ENCODE data around the gene PRR23E. TPM values are rescaled to one million over a fixed set of nuclear protein-coding genes. Genes with fewer than 3 reads are reported as not detected.

PRR23E gene
- total RNA-seq, 3 donors from 2014 or later, result not detected

DNA sequence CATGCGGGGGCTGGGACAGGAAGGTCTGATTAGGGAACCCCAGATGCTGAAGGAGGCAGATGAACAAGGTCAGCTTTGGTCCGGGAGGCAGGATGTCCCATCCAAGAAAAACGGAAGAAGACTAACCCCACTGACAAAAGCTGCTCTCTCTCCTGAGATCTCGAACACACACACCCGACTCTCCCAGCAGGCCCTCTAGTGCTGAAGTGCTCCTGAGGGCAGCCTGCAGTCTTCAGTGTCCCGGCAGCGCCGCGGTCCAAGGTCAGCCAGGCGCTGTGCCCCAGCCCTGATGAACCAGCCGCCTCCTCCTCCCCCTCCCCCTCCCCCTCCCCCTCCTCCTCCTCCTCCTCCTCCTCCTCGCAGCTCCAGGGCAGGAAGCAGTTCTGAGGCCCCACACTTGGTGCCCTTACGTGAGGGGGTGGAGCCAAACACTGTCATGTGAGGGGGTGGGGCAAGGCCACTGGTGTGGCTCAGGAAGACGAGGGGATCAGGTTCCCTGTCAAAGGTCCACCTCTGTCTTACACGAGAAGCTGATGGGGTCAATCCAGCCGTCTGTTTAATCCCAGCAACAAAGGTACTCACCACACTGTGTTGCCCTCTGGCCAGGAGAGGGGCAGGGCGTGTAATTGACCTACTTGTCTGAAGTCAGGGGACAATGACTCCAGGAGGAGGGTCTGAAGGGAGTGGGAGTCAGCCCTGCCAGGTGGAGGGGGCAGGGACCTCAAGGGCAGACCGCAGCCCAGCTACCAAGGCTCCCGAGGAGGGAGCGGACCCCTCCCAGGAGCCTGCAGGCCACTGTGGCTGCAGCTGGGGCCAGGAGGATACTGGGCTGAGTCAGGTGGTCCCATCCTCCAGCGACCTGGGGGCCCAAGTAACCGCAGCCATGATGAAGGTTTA is 34.3 kb downstream of the PRR23E start:
- intact Hi-C loops (cut with DNase I, micrococcal nuclease), result no loop called here
- DNase-seq (no peak), ATAC-seq (peak; percentile 65)
- no peak overlapping the region for H3K4me3 ChIP-seq
- H3K9me3 ChIP-seq, result no peaks in the 10 kb centered on the region
- TF ChIP-seq, protein P1, sequence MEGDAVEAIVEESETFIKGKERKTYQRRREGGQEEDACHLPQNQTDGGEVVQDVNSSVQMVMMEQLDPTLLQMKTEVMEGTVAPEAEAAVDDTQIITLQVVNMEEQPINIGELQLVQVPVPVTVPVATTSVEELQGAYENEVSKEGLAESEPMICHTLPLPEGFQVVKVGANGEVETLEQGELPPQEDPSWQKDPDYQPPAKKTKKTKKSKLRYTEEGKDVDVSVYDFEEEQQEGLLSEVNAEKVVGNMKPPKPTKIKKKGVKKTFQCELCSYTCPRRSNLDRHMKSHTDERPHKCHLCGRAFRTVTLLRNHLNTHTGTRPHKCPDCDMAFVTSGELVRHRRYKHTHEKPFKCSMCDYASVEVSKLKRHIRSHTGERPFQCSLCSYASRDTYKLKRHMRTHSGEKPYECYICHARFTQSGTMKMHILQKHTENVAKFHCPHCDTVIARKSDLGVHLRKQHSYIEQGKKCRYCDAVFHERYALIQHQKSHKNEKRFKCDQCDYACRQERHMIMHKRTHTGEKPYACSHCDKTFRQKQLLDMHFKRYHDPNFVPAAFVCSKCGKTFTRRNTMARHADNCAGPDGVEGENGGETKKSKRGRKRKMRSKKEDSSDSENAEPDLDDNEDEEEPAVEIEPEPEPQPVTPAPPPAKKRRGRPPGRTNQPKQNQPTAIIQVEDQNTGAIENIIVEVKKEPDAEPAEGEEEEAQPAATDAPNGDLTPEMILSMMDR (IDR thresholded peaks at IDR 0.05), result no peak
- no peaks in the 10 kb centered on the region for H3K4me1 ChIP-seq (ENCODE audit: low read depth)
- no peaks in the 10 kb centered on the region for H3K36me3 ChIP-seq (ENCODE audit: low read depth)

DNA sequence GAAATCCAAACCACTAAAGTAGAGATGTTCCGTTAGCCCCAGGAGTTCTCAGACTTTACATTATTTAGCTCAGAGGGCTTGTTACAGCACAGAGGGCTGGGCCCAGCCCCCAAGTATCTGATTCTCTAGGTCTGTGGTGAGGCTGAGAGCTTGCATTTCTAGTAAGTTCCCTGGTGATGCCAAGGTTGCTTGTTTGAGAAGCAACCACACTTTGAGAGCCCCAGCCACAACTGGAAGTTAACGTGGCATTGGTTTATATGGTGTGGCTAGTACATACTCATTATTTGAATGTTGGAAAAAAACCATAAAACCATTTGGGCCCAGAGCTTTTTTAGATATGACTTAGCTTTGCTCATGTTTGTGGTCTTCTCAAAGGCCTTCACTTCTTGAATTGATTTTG is 35.9 kb downstream of the PRR23E start:
- TF ChIP-seq, protein P1 (IDR thresholded peaks at IDR 0.05), result no peak
- ATAC-seq, result no peak
- Histone ChIP-seq H3K4me1 (ENCODE audit: low read depth) (no peaks in the 10 kb centered on the region), H3K36me3 (ENCODE audit: low read depth) (no peaks in the 10 kb centered on the region), H3K9me3 (no peaks in the 10 kb centered on the region), H3K4me3 (no peak overlapping the region)
- intact Hi-C loops (cut with DNase I, micrococcal nuclease), result no loop called here
- DNase-seq, result no peak

DNA sequence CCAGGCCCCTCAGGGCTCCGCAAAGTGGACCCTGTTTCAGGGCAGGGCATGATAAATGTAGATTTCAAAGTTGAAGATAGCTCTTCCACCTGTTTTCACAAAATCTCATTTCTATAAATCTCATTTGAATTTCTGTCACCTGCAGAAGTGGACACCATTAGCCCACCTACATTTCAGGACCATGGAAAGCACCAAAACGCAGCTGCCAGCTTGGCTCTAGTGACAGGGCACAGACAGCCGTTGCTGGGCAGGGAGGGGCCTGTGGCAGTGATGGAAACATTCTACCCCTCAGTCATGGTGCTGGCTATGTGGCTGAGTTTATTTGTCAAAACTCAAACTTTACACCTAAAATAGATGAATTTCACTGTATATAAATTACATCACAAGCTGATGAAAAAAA is 40.4 kb downstream of the PRR23E start:
- intact Hi-C loops (cut with DNase I, micrococcal nuclease), result no loop called here
- Histone ChIP-seq H3K4me3 (no peak overlapping the region), H3K36me3 (ENCODE audit: low read depth) (no peaks in the 10 kb centered on the region), H3K4me1 (ENCODE audit: low read depth) (no peaks in the 10 kb centered on the region), H3K9me3 (no peaks in the 10 kb centered on the region)
- ATAC-seq (no peak), DNase-seq (peak in 1 of 3 donors; percentile 12)
- TF ChIP-seq, protein P1 (IDR thresholded peaks at IDR 0.05), result no peak

DNA sequence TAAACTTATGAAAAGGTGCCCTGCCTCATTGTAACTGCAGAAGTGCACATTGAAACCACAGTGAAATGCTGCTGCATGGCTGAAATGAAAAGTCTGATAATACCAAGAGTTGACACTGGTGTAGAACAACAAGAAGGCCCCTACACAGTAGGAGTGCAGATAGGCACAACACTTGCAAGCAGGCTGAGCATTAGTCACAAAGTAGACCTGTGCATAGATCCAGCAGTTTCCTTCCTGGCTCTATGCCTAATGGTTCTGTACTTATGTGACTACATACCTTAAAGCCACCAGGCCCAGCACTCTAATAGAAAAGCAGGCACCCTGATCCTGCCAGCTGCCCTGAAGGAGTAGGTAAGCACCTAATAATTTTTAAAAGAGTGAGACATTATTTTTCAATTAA is 41.8 kb downstream of the PRR23E start:
- intact Hi-C loops (cut with DNase I, micrococcal nuclease), result no loop called here
- no peak for ATAC-seq
- H3K4me3 ChIP-seq, result no peak overlapping the region

DNA sequence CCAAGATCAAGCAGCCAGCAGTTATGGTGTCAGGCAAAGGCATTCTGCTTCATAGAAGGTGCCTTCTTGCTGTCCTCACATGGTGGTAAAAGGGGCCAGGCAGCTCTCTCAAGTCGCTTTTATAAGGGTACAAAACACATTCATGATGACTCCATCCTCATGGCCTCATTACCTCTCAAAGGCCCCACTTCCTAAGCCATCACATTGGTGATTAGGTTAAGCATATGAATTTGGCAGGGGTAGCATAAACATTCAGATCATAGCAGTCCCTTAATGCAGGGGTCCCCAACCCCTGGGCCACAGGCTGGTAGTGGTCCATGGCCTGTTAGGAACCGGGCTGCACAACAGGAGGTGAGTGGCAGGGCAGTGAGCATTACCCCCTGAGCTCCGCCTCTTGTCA is 42.8 kb downstream of the PRR23E start:
- ATAC-seq (no peak), DNase-seq (no peak)
- TF ChIP-seq, protein P1 (IDR thresholded peaks at IDR 0.05), result no peak
- no peaks in the 10 kb centered on the region for H3K36me3 ChIP-seq (ENCODE audit: low read depth)
- no peak overlapping the region for H3K4me3 ChIP-seq
- no peaks in the 10 kb centered on the region for H3K4me1 ChIP-seq (ENCODE audit: low read depth)
- H3K9me3 ChIP-seq, result no peaks in the 10 kb centered on the region
- intact Hi-C loops (cut with DNase I, micrococcal nuclease), result no loop called here

More for the DNA sequence above, 41.8 kb downstream of the PRR23E start:
- Histone ChIP-seq H3K36me3 (ENCODE audit: low read depth) (no peaks in the 10 kb centered on the region), H3K9me3 (no peaks in the 10 kb centered on the region), H3K4me1 (ENCODE audit: low read depth) (no peaks in the 10 kb centered on the region)
- TF ChIP-seq, protein P1 (IDR thresholded peaks at IDR 0.05), result no peak
- no peak for DNase-seq
